Stimulated activated CD8-positive, alpha-beta memory T cell treated with anti-CD3 and anti-CD28 coated beads, Interleukin-12 subunit alpha, Interleukin-12 subunit beta, amount 100 ng/mL, for 24 hours (primary cell): ENCODE data around the gene UBC.

Experiments used
- DNase-seq: peaks from one replicate; pipeline ENCODE4 v3.0.0-alpha.2; 2020; ENCODE audit errors: extremely low read depth

The UBC gene

GRCh38 chr12:124914392-124915238 lies at the start of gene UBC:
Gene UBC (minus strand): TSS chr12:124914650. CDS start chr12:124913771, 879 bp downstream.
- DNase-seq, result peak; percentile 65

GRCh38 chr12:124963211-124963610 lies 48.8 kb upstream of the UBC start:
- no peak for DNase-seq

- DNase-seq, result no peak
Measured at GRCh38 chr12:124961055-124961454, 46.6 kb upstream of the UBC start.

GRCh38 chr12:124956571-124956970 lies 42.1 kb upstream of the UBC start:
- no peak for DNase-seq

GRCh38 chr12:124954771-124955170 lies 40.3 kb upstream of the UBC start:
- DNase-seq, result no peak

GRCh38 chr12:124953689-124954405 lies 39.4 kb upstream of the UBC start:
- no peak for DNase-seq

GRCh38 chr12:124952801-124953200 lies 38.4 kb upstream of the UBC start:
- DNase-seq, result no peak

- no peak for DNase-seq
Measured at GRCh38 chr12:124952295-124952694, 37.8 kb upstream of the UBC start.

GRCh38 chr12:124949779-124950728 lies 35.6 kb upstream of the UBC start:
- DNase-seq, result no peak

GRCh38 chr12:124949066-124949465 lies 34.6 kb upstream of the UBC start:
- DNase-seq, result no peak

GRCh38 chr12:124947561-124948398 lies 33.3 kb upstream of the UBC start:
- DNase-seq, result no peak

- DNase-seq, result no peak
Measured at GRCh38 chr12:124947013-124947412, 32.6 kb upstream of the UBC start.

- no peak for DNase-seq
Measured at GRCh38 chr12:124946447-124946793, 32.0 kb upstream of the UBC start.

GRCh38 chr12:124941170-124941527 lies 26.7 kb upstream of the UBC start:
- DNase-seq, result no peak

GRCh38 chr12:124940393-124941169 lies 26.1 kb upstream of the UBC start:
- peak; percentile 53 for DNase-seq

- DNase-seq, result no peak
Measured at GRCh38 chr12:124940143-124940392, 25.6 kb upstream of the UBC start.

- peak; percentile 61 for DNase-seq
Measured at GRCh38 chr12:124939421-124940142, 25.1 kb upstream of the UBC start.

GRCh38 chr12:124939079-124939420 lies 24.6 kb upstream of the UBC start:
- DNase-seq, result no peak

GRCh38 chr12:124938587-124938986 lies 24.1 kb upstream of the UBC start:
- DNase-seq, result no peak

GRCh38 chr12:124938108-124938507 lies 23.7 kb upstream of the UBC start:
- no peak for DNase-seq
